HG03025 (cell line): ENCODE results near the gene SLC35F1.

ENCODE experiments used
- ATAC-seq: cut with Tn5 transposase; IDR thresholded peaks from one replicate; pipeline ENCODE4 v1.9.1; 2021; ENCODE audit warnings: mild to moderate bottlenecking, moderate library complexity; ENCODE audit not compliant: unreplicated experiment, low FRiP score

SLC35F1 gene

DNA sequence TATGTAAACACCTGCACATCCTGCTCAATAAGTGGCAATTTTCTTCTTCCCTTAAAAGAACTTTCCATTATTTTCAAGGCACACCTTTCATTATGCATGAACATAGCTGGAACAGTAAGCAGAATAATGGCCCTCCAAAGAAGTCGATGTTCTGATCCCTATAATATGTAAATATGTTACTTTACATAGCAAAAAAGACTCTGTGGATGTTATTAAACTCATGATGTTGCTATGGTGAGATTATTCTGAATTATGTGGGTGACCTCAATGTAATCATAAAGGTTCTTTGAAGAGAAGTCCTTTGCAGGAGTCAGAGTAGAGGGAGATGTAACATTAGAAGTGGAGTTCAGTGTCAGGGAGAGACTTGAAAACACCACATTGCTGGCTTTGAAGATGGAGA, 341.1 kb downstream of the SLC35F1 start:
- ATAC-seq = no peak

- ATAC-seq = no peak
Observed at GRCh38 chr6:118249680-118250079, 342.6 kb downstream of the SLC35F1 start.

DNA sequence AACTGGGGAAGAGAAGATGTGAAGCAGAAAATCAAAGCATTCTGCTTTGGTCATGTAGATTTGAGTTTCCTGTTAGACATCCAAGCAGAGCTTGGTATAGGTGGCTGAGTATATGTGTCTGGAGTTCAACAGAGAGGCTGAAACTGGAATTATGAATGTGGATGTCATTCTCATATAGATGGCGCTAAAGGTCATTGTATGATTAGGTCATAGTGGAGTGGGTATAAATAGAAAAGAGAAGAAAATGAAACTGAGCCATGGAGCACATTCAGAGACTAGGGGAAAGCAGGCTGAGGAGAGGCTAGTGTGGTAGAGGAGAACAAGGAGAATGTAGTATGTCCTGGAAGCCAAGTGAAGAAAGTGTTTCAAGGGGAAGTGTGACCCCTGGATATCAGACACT, 345.4 kb downstream of the SLC35F1 start:
- ATAC-seq = no peak

DNA sequence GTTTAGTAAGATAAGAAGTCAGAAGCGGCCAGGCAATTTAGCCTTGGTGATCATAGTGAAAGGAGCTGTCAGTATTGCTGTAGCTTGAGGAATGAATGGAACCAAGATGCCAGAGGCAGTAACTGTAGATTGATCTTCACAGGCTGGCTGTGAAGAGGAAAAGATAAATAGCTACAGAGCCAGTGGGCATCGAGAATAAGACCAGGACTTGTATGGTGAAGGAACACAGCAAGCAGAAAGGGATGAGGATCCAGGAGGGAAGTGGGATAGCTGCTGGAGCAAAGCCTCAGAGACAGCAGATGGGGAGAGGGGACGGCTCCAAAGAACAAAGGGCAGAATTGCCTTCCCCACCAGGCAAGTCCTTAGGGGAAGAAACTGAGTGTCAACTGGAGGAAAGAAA, 346.7 kb downstream of the SLC35F1 start:
- no peak for ATAC-seq

DNA sequence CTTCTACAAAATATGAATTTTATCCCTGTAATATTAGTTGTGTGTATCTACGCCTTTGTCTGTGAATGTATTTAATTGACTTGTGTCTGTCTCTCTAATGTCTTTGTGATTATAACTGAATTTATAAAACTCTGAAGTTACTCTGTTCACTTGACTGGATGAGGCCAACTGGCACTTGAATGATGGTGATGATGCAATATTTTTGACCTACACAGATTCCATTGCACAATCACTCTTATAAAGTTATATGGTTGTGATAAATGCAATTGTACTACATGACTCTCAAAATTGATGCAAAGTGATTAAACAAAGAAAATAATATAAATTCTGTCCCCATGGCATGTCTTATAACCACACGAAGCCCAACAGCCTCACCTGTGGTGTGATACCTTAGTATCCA, 353.8 kb downstream of the SLC35F1 start:
- no peak for ATAC-seq

- ATAC-seq = no peak
Observed at GRCh38 chr6:118263921-118264486, 356.9 kb downstream of the SLC35F1 start.

GRCh38 chr6:118269659-118270058, 362.6 kb downstream of the SLC35F1 start:
- no peak for ATAC-seq

DNA sequence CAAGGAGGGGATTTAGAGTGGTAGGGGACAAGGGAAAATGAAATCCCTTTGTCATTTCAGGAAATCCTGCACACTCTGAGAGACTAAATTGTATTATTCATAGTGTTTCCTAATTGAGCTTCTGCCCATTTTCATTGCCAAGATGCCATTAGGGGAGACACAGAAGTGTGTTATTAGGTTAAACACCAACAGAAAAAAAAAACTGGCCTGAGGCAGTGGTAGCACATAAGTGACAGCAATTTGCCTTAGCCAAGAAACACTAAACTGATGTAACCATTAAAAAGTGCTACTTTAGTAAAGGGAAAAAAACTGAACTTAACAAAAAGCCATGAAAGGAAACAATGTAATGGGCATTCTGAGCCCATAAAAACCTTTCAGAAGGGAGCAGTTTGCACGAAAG, 370.6 kb downstream of the SLC35F1 start:
- ATAC-seq = no peak

GRCh38 chr6:118280210-118280609, 373.1 kb downstream of the SLC35F1 start:
- ATAC-seq = peak; percentile 98

GRCh38 chr6:118281291-118281690, 374.2 kb downstream of the SLC35F1 start:
- ATAC-seq = no peak

DNA sequence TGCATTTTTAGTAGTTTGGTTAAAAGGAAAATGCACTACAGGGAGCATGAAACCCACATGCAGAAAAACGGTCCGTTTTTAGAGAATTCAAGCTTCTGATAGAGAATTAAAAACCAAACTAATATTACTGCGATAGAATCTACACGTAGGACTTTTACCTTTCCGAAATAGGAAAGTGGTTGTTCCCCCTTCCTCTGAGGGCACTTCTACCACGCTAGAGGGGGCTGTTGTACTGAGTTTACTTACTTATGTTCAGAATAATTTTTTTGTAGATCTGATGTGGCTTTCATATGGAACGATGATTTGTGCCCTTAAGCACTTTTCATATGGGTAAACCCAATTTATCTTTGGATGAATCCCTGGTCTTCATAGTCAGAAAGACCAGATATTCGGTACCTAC, 376.7 kb downstream of the SLC35F1 start:
- no peak for ATAC-seq

GRCh38 chr6:118284736-118285360, 377.8 kb downstream of the SLC35F1 start:
- ATAC-seq = no peak

- no peak for ATAC-seq
Observed at GRCh38 chr6:118285791-118286190, 378.7 kb downstream of the SLC35F1 start.

GRCh38 chr6:118288355-118289124, 381.5 kb downstream of the SLC35F1 start:
- no peak for ATAC-seq

GRCh38 chr6:118292558-118292957, 385.5 kb downstream of the SLC35F1 start:
- ATAC-seq = no peak

DNA sequence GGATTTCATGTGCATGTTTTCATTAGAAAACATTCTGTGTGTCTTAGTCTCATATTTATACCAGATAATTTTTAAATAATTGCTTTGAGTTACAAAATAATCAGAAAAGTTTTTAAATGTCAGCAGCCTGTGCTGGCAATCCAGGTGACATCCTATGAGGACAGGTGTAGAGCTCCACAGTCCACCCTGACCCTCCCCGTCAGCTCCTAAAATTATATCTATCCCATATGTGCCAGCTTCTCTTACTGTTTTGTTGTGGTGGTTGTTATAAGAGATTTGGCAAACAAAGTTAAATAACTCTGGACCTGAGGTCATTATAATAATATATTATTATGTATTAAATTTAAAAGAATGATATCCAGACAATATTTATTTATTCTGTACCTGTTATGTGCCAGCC, 387.8 kb downstream of the SLC35F1 start:
- ATAC-seq = no peak

DNA sequence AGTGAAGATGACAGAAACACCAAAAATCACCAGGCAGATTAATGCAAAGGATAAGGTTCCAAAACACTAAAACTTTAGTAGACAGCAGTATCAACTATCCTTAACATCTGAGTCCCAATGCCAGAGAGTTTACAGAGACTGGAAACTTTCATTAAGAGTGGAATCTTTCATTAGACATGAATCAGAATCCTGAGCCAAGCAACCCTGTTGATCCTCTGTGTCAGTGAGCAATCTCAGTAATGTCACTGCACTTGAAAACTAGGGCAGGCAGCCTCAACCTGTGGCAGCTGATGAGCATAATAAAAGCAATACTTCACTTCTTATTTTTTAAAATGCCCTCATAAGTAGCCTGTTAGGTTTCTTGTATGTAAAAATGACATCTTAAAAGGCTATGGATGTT, 388.3 kb downstream of the SLC35F1 start:
- no peak for ATAC-seq

- no peak for ATAC-seq
Observed at GRCh38 chr6:118296129-118296901, 389.3 kb downstream of the SLC35F1 start.

- no peak for ATAC-seq
Observed at GRCh38 chr6:118297821-118298220, 390.8 kb downstream of the SLC35F1 start.

DNA sequence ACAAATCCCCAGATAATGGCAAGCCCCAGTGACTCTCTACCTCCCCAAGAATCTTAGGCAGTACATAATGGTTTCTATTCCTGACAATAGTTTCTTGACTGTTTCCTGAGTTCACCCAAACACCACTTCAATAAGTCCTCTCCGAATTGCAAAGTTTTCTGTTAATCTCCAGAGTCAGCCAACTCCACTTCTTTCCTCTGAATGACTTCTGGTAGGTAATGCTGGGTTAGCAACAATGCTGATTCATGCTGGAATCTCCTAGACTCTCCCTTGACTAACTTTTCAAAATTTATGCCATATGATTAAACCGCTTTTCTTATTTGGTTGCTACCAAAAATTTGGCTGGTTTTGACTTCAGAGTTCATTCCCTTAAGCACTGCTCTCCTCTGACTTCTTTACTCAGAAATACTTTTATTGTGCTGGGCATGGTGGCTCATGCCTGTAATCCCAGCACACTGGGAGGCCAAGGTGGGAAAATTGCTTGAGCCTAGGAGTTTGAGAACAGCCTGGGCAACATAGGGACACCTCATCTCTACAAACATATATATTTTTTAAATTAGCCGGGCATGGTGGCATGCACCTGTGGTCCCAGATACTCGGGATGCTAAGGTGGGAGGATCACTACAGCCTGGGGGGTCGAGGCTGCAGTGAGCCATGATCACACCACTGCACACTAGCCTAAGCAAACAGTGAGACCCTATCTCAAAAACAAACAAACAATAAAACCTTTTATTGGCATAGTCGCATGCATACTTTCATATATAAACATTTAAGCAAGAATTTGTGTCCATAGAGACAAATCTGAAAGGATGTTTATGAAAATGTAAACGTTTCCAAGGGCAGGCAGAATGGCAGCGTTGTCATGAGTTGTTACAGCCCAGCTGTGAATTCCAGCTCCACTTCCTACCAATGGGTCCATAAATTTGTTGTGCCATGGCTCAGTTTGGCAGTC, 391.7 kb downstream of the SLC35F1 start:
- ATAC-seq = no peak
